NCI-H1048 (cell line): Measurements from ENCODE around the gene NFIX.

Source experiments
- DNase-seq: peaks from one replicate; lab custom pipeline; 2025; lab: John Stamatoyannopoulos, UW

Gene NFIX

DNA sequence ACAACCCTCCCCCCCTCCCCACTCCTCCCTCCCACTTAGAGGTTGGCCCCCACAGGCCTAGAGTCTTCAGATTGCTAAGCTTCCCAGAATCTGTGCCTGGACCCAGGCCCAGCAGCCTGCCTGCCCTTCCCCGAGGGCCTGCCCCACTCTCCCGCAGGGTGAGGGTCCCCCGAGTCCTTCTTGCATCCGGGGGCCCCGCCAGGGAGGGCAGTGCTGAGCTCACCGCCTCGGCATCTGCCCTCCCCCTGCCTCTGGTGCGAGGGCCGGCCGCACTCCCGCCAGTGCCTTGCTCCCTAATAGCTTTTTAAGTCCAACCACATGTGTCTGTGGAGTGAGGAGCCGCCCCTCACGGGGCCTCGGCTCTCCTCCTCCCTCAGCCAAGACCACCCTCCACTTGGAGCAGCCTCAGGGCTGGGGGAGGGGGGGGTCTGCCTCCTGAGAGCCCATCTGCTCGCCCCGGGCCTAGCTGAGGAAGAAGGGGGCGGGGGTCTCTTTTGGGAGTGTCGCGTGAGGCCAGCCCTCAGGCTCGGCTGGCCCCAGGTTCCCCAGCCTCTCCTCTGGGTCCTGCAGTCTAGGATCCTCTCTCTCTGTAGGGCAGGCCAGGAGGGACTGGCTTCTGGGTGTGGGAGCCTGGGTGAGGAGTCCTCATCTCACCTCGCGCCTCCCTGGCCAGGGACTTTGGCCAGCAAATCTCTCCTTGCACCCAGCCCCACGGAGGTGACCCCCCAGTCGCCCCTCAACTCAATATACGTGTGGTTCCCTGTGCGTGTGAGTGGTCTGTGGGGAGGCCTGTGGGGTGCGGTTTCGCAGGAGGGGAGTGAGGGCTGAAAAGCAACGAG lies 60.2 kb downstream of the NFIX start:
- DNase-seq: no peak

DNA sequence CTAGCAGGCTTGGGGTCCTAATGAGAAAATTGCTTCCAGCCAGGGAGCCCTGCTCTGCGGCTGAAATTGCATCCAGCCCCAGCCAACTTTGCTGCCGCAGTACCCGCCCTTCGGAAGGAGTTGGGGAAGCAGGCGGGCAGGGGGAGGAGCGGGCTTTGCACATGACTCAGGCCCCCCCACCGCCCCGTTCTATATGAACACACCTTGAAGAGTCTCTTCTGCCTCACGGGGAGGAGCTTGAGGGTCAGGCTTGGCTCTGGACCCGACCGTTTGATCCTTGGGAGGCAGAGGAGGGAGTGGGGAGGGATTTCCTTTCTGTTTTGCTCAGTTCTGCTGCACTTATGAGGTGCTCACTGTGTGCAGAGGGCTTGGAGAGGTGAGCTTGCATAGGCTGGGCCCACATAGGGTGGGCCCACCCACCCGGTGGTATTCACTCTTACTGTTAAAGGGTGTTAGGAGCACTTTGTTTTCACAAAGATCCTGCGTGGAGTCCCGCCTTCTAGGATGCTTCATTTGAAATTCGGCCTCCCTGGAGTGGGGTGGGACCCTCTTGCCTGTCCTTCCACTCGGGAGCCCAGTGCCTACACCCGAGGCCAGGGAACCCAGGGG lies 60.9 kb downstream of the NFIX start:
- DNase-seq: no peak

DNA sequence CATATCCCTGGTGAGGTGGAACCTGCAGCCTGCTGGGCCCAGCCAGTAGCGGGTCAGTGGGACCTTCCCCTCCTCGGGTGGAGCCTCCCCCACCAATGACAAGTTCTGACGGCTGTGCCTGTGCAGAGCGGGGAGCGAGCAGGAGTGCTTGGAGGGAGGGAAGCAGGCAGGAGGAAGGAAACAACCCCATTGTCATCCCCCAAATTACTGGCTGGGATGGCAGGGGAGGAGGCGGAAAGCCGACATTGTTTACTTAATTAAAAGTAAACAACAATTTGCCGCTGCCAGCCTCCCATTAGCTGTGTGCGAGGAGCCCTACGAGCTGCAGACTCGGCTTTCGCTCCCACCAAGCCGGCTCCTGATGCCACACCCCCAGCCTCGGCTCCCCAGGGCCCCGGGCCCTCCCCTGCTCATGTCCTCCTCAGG lies 61.9 kb downstream of the NFIX start:
- no peak for DNase-seq

DNA sequence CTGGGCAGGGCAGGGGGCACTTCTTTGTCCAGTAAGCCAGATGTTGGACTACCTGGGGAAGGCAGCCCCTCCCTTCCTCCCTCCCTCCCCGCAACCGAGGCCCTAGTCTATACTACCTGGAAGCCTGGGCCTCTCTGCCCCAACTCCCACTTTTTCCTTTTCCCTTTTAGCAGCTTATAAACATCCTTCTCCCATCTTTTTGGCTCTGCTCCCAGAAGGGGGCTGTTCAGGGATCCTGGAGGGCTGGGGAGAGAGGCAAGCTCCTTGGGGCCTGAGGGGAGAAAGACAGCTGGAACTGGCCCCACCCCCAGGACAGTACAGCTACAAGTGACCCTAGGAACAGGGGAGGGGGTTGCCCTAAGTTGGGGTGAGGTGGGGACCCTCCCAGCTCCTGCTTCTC lies 62.5 kb downstream of the NFIX start:
- DNase-seq: no peak

DNA sequence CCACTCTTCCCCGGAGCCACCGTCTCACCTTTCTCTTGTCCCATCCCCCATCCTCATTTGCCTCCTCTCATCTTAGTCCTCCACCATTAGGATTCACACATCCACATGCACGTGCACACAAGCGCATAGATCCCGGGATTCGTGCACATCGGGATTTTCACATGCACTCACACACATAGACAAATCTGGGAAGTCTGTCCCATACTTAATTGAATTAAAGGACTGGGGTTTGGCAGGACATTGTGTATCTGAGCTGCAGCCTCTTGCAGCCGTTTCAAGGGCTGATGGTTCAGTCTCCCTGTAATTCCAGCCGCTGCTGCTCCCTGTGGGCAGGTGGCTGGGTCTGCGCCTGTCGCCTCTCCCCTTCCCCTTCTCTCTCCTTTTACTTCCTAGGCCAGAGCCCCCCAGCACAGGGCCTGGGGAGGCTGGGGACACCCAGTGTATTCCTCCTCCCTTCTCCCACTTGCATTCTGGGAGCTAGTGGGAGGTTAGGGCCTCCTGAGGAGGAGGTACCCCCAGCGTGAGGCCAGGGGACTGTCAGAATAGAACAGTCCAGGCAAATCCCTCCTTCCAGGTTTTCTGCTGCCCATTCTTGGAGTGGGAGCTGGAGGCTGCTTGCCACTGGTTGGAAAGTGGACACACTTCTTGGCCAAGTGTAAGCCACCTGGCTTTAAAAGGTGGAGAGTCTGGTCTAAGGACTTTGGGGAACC lies 63.8 kb downstream of the NFIX start:
- DNase-seq: no peak

- DNase-seq: no peak
Observed at GRCh38 chr19:13060233-13060963, 65.1 kb downstream of the NFIX start.

DNA sequence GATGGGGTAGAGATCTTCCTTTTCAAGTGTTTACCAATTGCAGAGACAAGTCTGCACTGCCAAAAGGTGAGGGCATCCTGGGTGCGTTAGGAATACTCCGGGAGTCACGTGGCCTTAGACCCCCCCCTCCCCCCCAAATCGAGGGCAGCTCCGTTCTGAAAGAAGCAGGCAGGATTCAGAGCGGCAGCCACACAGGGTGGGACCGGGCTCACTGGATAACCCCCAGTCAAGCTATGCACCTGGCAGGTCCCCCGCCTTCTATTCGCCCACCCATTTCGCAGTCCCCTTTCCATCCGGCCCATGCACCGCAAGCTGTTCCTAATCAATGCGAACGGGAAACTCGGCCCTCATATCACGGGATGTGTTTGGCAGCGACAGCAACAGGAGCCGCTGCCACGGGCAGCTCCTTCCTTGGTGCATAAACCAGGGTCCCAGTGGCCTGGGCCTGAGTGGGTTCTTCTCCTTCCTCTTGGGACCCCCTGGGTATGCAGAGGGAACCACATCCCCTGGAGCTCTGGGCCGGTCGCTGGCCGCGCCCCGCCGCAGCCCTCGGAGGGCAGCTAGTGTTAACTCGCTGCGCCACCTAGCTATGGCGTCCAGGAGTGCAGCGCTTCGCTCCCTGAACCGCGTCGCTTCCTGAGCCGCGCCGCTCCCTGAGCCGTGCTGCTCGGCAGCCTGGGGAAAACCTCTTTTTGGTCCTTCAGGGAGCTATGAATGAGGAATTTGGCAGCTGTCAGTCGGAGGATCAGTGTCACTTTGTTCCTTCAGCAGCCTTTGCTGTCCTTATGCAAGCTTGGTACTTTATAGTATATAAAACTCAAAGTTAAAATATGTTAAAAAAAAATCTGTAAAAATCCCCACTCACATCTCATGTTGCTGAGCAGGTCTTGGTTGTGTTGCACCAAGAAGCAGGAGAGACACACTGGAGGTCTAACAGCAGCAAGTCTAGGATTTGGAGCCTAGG lies 66.0 kb downstream of the NFIX start:
- peak; percentile 53 for DNase-seq

DNA sequence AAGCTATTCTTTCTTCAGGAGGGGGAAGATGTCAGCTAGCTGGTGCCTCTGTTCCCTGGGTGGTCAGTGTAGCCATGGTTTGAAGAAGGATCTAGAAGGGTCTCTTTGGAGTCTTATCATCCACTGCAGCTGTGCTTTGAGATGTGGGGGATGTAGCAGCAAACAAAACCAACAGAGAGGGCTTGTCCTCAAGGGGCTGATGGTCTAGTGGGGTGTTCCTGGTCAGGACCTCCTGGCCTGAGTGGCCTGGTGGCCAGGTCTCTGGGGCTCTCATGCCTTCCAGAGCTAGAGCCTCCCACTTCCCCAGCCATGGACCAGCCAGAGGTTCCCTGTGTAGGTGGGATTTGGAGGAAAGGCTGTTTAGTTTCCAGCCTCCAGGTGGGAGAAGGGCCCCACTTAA lies 67.0 kb downstream of the NFIX start:
- no peak for DNase-seq

GRCh38 chr19:13063461-13064091 lies 68.3 kb downstream of the NFIX start:
- DNase-seq: no peak

DNA sequence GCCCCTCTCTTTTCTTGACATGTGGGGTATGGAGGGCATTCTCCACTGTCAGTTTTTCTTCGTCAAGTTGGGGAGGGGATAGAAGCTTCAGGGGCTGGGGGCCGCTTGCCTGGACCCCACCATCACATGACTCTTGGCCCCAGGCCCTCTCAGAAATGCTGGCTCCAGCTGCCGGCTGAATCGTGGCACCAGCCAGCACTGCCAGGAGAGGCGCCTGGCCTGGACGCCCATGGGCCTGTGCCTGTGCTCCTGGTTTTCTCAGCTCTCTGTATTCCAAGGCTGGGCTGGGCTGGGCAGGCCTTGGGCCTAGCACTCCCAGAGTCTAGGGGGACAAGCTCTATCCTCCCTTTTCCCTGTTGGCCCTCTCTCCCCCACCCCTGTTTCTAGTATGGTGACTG lies 68.8 kb downstream of the NFIX start:
- no peak for DNase-seq

GRCh38 chr19:13066226-13066625 lies 71.0 kb downstream of the NFIX start:
- DNase-seq: no peak

- DNase-seq: no peak
Observed at GRCh38 chr19:13066933-13067807, 71.9 kb downstream of the NFIX start.

DNA sequence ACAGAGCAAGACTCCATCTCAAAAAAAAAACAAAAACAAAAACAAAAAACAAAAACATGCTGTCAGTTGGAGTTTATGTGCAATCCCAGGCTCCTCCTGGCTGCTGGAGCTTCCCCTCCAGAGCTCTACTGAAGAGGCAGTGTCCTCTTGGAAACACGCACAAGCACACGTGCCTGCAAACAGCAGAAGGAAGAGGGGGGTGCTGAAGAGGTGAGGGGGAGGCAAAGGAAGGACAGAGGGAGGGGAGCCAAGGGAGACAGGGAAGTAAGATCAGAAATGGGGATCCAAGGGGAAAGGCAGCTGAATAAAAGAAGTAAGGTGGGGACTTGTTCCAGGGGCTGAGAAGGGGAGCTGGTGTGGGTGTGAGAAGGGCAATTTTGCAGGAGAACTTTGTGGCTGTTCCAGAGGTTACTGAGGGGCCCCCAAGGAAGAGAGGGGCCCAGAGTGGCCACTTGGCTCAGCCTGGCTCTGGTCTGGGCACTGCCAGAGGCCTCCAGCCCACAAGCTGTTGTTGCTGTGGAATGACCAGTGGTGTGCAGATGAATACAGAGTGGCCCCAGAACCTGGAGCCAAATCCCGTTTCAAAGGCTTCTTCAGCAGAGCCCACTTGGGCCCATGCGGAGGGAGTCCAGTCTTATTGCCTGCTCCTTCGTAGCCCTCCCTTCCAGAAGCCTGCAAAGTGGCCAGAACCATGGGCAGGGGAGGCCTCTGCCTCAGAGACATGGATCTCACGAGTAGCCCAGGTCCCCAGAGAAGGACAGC lies 73.0 kb downstream of the NFIX start:
- DNase-seq: no peak

GRCh38 chr19:13069415-13070359 lies 74.4 kb downstream of the NFIX start:
- no peak for DNase-seq

GRCh38 chr19:13070425-13071140 lies 75.3 kb downstream of the NFIX start:
- no peak for DNase-seq

DNA sequence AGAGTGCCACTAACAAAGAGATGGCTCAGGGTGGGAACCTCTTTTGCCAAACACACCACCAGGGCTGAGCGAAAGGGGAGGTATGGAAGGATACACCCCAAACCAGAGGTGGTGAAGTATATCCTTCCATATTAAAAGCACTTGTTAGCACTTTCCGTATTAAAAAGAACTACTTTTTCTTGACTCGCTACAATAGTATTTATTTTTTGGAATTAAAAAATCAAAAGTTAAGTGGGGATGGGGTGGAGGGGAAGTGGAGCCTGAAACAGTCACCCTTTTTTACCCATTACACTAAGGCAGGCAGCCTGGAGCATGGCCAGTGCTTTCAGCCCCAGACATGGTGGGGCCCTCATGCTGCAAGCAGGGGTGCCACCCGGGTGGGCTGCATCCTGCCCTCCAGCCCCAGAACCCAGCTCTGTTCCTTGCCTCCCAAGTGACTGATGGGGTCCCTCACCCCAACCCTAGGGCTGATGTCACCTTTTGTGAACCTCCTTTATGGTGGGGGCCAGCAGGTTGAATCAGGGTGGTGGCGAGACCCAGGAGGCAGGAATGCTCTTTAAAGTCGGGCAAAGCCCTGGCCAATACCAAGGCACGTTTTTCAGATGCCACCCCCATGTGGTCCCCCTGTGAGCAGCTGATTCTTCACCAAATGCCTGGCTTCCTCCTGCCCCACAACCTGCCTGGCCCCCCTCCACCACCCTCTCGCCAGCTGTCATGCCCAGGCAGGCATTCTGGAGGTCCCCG lies 76.3 kb downstream of the NFIX start:
- DNase-seq: no peak
